ENCODE data around the gene ARSB.

The ARSB gene

DNA sequence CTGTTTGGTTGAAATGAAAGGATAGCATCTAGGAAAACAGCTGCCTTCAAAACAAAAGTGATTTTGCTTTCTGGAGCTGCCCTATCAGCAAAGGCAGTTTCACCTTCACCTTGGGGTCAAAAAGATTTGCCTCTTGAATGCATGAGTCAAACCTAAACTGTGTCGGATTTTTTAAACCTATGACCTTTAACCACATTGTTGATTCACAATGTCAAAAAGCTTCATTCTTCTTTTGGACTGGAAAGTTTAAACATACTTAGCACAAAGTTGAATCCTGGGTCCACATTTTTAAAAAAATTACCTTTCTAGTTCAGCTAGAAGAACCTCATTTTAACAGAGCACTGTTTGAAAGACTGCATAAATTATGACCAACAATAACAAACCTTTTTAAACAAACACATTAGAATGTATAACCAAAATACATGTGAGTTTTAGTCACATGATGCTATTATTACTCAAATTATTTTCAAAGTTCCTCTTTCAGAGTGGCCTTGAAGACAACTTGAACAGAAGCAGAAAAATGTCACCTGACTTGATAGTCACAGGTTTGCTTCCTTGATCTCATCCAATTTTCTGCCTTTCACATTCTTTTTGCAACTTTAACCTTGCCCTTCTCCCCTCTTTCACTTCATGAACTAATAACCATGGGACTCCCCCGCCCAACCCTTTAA, 226.8 kb downstream of the ARSB start:
- H3K18ac ChIP-seq (ENCODE audit: low read length) = no peak overlapping the region
- no peak overlapping the region for H3K23ac ChIP-seq (ENCODE audit: low read length)
- H2AFZ ChIP-seq (ENCODE audit: insufficient read depth, low read length, poor library complexity) = no peak overlapping the region
- no peaks in the 10 kb centered on the region for H3K27me3 ChIP-seq (ENCODE audit: insufficient read depth, low read length)
- no peak overlapping the region for H3K14ac ChIP-seq (ENCODE audit: low read length)
- DNase-seq = peak in 1 of 2 donors; percentile 47
- H3K79me2 ChIP-seq (ENCODE audit: control insufficient read depth, insufficient read depth, low read length, poor library complexity) = no peaks in the 10 kb centered on the region
- no peak overlapping the region for H4K12ac ChIP-seq (ENCODE audit: low read depth, low read length)
- no peaks in the 10 kb centered on the region for H3K9me3 ChIP-seq (ENCODE audit: insufficient read depth, low read depth, low read length)
- H3K4me1 ChIP-seq (ENCODE audit: control insufficient read depth in 1 of 2, insufficient read depth in 2 of 2, low read length in 2 of 2) = peaks cover 0 to 2% of the 10 kb centered on the region in 2 experiments
- no peak overlapping the region for H3K9ac ChIP-seq (ENCODE audit: low read length)
- H2AK5ac ChIP-seq (ENCODE audit: low read length) = no peak overlapping the region
- no peak overlapping the region for H2BK12ac ChIP-seq (ENCODE audit: low read length)
- H3K4me2 ChIP-seq (ENCODE audit: low read length) = no peak overlapping the region
- no peak overlapping the region for H3K4me3 ChIP-seq (ENCODE audit: low read depth, low read length)
- no peaks in the 10 kb centered on the region for H3K36me3 ChIP-seq (ENCODE audit: control insufficient read depth in 1 of 2, insufficient read depth in 2 of 2, low read length in 2 of 2)
- peaks cover 5% of the 10 kb centered on the region for H3K79me1 ChIP-seq (ENCODE audit: low read length)
- no CpG with 5 or more reads among the region's 2 CpGs for WGBS (ENCODE audit: extremely low coverage, insufficient coverage, insufficient read length)
- H4K8ac ChIP-seq (ENCODE audit: low read depth, low read length) = no peak overlapping the region
- no peak overlapping the region for H3K27ac ChIP-seq (ENCODE audit: low read depth, low read length)
- no peak overlapping the region for H3K4ac ChIP-seq (ENCODE audit: low read depth, low read length)
- no peak overlapping the region for H2BK5ac ChIP-seq (ENCODE audit: low read depth, low read length, poor library complexity)
- no peak overlapping the region for H4K91ac ChIP-seq (ENCODE audit: low read depth, low read length)
- no peak overlapping the region for H2BK120ac ChIP-seq (ENCODE audit: insufficient read depth, low read length, poor library complexity)

GRCh38 chr5:78757269-78758053, 227.6 kb downstream of the ARSB start:
- peaks cover 5% of the 10 kb centered on the region for H3K79me1 ChIP-seq (ENCODE audit: low read length)
- no peak overlapping the region for H3K4me3 ChIP-seq (ENCODE audit: low read depth, low read length)
- no peaks in the 10 kb centered on the region for H3K9me3 ChIP-seq (ENCODE audit: insufficient read depth, low read depth, low read length)
- no peaks in the 10 kb centered on the region for H3K27me3 ChIP-seq (ENCODE audit: insufficient read depth, low read length)
- no peak overlapping the region for H3K18ac ChIP-seq (ENCODE audit: low read length)
- no peak overlapping the region for H4K8ac ChIP-seq (ENCODE audit: low read depth, low read length)
- peak overlapping the region; percentile 36 for H2BK120ac ChIP-seq (ENCODE audit: insufficient read depth, low read length, poor library complexity)
- H3K4me2 ChIP-seq (ENCODE audit: low read length) = no peak overlapping the region
- no peak overlapping the region for H3K23ac ChIP-seq (ENCODE audit: low read length)
- no peak overlapping the region for H3K9ac ChIP-seq (ENCODE audit: low read length)
- H3K36me3 ChIP-seq (ENCODE audit: control insufficient read depth in 1 of 2, insufficient read depth in 2 of 2, low read length in 2 of 2) = no peaks in the 10 kb centered on the region
- no peak overlapping the region for H2AK5ac ChIP-seq (ENCODE audit: low read length)
- no peaks in the 10 kb centered on the region for H3K79me2 ChIP-seq (ENCODE audit: control insufficient read depth, insufficient read depth, low read length, poor library complexity)
- peak overlapping the region; percentile 29 for H2BK12ac ChIP-seq (ENCODE audit: low read length)
- DNase-seq = no peak
- no peak overlapping the region for H3K27ac ChIP-seq (ENCODE audit: low read depth, low read length)
- peak overlapping the region; percentile 4 for H3K14ac ChIP-seq (ENCODE audit: low read length)
- no peak overlapping the region for H4K91ac ChIP-seq (ENCODE audit: low read depth, low read length)
- WGBS (ENCODE audit: extremely low coverage, insufficient coverage, insufficient read length) = no CpG with 5 or more reads among the region's 7 CpGs
- H4K12ac ChIP-seq (ENCODE audit: low read depth, low read length) = no peak overlapping the region
- no peak overlapping the region for H2AFZ ChIP-seq (ENCODE audit: insufficient read depth, low read length, poor library complexity)
- H2BK5ac ChIP-seq (ENCODE audit: low read depth, low read length, poor library complexity) = no peak overlapping the region
- H3K4me1 ChIP-seq (ENCODE audit: control insufficient read depth in 1 of 2, insufficient read depth in 2 of 2, low read length in 2 of 2) = peaks cover 0 to 2% of the 10 kb centered on the region in 2 experiments
- no peak overlapping the region for H3K4ac ChIP-seq (ENCODE audit: low read depth, low read length)

- no peak overlapping the region for H3K18ac ChIP-seq (ENCODE audit: low read length)
- no peak overlapping the region for H3K4ac ChIP-seq (ENCODE audit: low read depth, low read length)
- no CpG with 5 or more reads among the region's 3 CpGs for WGBS (ENCODE audit: extremely low coverage, insufficient coverage, insufficient read length)
Observed at GRCh38 chr5:78756858-78757257, 228.3 kb downstream of the ARSB start.

DNA sequence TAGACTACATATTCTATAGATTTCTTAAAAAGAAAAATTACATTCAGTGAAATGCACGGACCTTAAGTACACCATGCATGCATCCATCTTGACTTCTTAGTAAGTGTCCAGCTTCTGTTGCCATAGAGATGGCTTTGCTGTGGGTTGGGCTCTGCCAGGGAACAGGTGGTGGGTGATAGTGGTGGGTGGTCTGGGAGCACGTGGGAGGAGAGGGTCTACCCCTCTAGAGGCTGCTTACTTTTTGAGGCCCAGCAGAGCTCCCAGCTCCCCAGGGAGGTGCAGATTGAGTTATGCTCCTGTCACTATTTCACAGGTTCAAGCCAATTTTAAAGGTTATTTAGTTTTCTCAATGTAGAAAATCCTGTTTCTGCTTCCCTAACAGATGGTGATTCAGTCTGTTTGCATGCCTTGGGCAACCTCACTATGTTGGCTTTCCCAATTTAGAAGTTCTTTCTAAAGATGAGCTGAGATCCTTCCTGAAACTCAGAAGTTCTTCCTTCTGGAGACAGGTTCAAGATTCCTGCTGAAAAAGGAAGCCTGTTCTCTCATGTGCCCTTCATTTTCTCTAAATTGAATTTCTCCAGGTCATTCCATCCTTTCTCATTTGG, 229.2 kb downstream of the ARSB start:
- H2BK120ac ChIP-seq (ENCODE audit: insufficient read depth, low read length, poor library complexity) = peak overlapping the region; percentile 34
- no peak overlapping the region for H3K9ac ChIP-seq (ENCODE audit: low read length)
- H3K4me2 ChIP-seq (ENCODE audit: low read length) = no peak overlapping the region
- H3K23ac ChIP-seq (ENCODE audit: low read length) = no peak overlapping the region
- no peak overlapping the region for H4K8ac ChIP-seq (ENCODE audit: low read depth, low read length)
- peak overlapping the region; percentile 43 for H4K91ac ChIP-seq (ENCODE audit: low read depth, low read length)
- H3K79me1 ChIP-seq (ENCODE audit: low read length) = peaks cover 7% of the 10 kb centered on the region
- peak overlapping the region; percentile 43 for H3K27ac ChIP-seq (ENCODE audit: low read depth, low read length)
- no peaks in the 10 kb centered on the region for H3K27me3 ChIP-seq (ENCODE audit: insufficient read depth, low read length)
- no peaks in the 10 kb centered on the region for H3K36me3 ChIP-seq (ENCODE audit: control insufficient read depth in 1 of 2, insufficient read depth in 2 of 2, low read length in 2 of 2)
- H3K4me3 ChIP-seq (ENCODE audit: low read depth, low read length) = no peak overlapping the region
- H2AK5ac ChIP-seq (ENCODE audit: low read length) = peak overlapping the region; percentile 74
- H2BK5ac ChIP-seq (ENCODE audit: low read depth, low read length, poor library complexity) = peak overlapping the region; percentile 27
- H2BK12ac ChIP-seq (ENCODE audit: low read length) = no peak overlapping the region
- WGBS (ENCODE audit: extremely low coverage, insufficient coverage, insufficient read length) = no CpG with 5 or more reads among the region's 2 CpGs
- peaks cover 1% of the 10 kb centered on the region for H3K79me2 ChIP-seq (ENCODE audit: control insufficient read depth, insufficient read depth, low read length, poor library complexity)
- no peak overlapping the region for H3K4ac ChIP-seq (ENCODE audit: low read depth, low read length)
- DNase-seq = peak in 1 of 2 donors; percentile 56
- no peak overlapping the region for H2AFZ ChIP-seq (ENCODE audit: insufficient read depth, low read length, poor library complexity)
- H4K12ac ChIP-seq (ENCODE audit: low read depth, low read length) = no peak overlapping the region
- H3K18ac ChIP-seq (ENCODE audit: low read length) = no peak overlapping the region
- no peak overlapping the region for H3K14ac ChIP-seq (ENCODE audit: low read length)
- H3K4me1 ChIP-seq (ENCODE audit: control insufficient read depth in 1 of 2, insufficient read depth in 2 of 2, low read length in 2 of 2) = peaks cover 2% of the 10 kb centered on the region in 2 experiments
- H3K9me3 ChIP-seq (ENCODE audit: insufficient read depth, low read depth, low read length) = no peaks in the 10 kb centered on the region

More at GRCh38 chr5:78756858-78757257, 228.3 kb downstream of the ARSB start:
- Histone ChIP-seq H4K12ac (ENCODE audit: low read depth, low read length) (no peak overlapping the region), H3K27me3 (ENCODE audit: insufficient read depth, low read length) (no peaks in the 10 kb centered on the region), H3K79me1 (ENCODE audit: low read length) (peaks cover 5% of the 10 kb centered on the region), H3K14ac (ENCODE audit: low read length) (no peak overlapping the region), H2BK120ac (ENCODE audit: insufficient read depth, low read length, poor library complexity) (peak overlapping the region; percentile 11), H3K27ac (ENCODE audit: low read depth, low read length) (no peak overlapping the region), H3K36me3 (ENCODE audit: control insufficient read depth in 1 of 2, insufficient read depth in 2 of 2, low read length in 2 of 2) (no peaks in the 10 kb centered on the region), H4K91ac (ENCODE audit: low read depth, low read length) (no peak overlapping the region), H3K23ac (ENCODE audit: low read length) (no peak overlapping the region), H2BK12ac (ENCODE audit: low read length) (no peak overlapping the region), H4K8ac (ENCODE audit: low read depth, low read length) (no peak overlapping the region), H3K4me2 (ENCODE audit: low read length) (no peak overlapping the region), H2AFZ (ENCODE audit: insufficient read depth, low read length, poor library complexity) (no peak overlapping the region), H3K4me3 (ENCODE audit: low read depth, low read length) (no peak overlapping the region), H3K9ac (ENCODE audit: low read length) (no peak overlapping the region), H3K4me1 (ENCODE audit: control insufficient read depth in 1 of 2, insufficient read depth in 2 of 2, low read length in 2 of 2) (peaks cover 2% of the 10 kb centered on the region in 2 experiments), H3K9me3 (ENCODE audit: insufficient read depth, low read depth, low read length) (no peaks in the 10 kb centered on the region), H2BK5ac (ENCODE audit: low read depth, low read length, poor library complexity) (no peak overlapping the region), H2AK5ac (ENCODE audit: low read length) (no peak overlapping the region), H3K79me2 (ENCODE audit: control insufficient read depth, insufficient read depth, low read length, poor library complexity) (no peaks in the 10 kb centered on the region)
- no peak for DNase-seq

All from trophoblast cell (in vitro differentiated cells and primary cell).